HG03565 (cell line): ENCODE results near the gene TTYH1.
"Not testable (repeated sequence)": the region's sequence is repeated elsewhere in the genome, so short reads cannot be mapped to it uniquely, and the experiment has no call there.

Experiments used
- ATAC-seq: cut with Tn5 transposase; IDR thresholded peaks from one replicate; pipeline ENCODE4 v1.9.1; 2021; ENCODE audit warnings: mild to moderate bottlenecking, moderate library complexity; ENCODE audit not compliant: unreplicated experiment

Gene TTYH1

GRCh38 chr19:54458648-54459281, 43.5 kb downstream of the TTYH1 start:
- ATAC-seq = no peak

DNA sequence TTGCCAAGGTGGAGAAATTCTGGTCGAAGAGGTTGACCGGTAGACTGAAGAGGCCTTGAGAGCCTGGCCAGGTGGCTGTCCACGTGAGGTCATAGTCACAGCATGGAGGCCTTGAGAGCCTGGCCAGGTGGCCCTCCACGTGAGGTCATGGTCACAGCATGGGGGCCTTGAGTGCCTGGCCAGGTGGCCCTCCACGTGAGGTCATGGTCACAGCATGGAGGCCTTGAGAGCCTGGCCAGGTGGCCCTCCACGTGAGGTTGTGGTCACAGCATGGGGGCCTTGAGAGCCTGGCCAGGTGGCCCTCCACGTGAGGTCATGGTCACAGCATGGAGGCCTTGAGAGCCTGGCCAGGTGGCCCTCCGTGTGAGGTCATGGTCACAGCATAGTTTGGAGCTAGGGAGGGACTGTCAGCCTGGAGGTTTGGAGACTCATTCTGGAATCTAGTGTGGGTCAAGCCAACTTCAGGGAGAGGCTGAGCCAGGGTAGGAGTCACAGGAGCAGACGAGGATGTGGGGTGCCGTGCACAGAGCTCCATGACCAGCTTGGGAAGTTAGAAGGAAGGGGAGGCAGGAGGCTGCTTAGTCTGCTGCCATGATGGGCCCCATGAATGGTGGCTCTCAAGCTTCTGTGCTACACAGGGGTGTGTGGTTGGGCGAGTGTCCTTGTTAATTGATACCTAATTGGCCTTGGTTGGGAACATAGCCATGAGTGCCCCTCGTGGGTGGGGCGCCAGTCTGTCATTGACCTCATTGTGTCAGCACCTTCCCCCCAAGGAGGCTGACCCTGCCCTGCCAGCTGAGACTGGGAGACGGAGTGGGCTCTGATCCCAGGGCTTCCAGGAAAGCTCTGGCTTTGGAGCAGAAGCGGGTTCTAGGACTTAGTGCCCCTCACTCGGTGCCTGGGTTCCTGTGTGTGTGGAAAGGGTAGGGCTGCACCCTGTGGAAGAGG, 44.3 kb downstream of the TTYH1 start:
- ATAC-seq = no peak

- no peak for ATAC-seq
These were observed 45.2 kb downstream of the TTYH1 start for GRCh38 chr19:54460230-54461005.

DNA sequence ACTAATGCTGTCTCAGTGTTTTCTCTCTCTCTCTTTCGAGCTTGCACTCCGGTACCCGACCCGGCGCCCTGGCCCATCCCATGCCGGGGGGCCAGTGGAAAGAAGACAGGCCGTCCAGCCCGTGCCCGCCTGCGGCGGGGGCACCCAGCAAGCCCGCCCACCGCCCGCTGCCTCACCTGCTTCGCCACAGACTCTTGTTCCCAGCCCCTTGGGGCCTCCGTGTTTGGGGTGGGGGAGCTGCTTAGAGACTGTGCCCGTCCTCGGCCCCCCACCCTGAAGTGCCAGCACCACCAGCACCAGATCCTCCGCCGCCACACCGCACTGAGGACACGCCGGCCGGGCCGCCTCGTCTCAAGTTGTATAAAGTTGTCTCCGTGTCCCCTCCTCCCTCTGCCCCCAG, 45.9 kb downstream of the TTYH1 start:
- ATAC-seq = no peak

GRCh38 chr19:54461613-54462012, 46.3 kb downstream of the TTYH1 start:
- ATAC-seq = no peak

DNA sequence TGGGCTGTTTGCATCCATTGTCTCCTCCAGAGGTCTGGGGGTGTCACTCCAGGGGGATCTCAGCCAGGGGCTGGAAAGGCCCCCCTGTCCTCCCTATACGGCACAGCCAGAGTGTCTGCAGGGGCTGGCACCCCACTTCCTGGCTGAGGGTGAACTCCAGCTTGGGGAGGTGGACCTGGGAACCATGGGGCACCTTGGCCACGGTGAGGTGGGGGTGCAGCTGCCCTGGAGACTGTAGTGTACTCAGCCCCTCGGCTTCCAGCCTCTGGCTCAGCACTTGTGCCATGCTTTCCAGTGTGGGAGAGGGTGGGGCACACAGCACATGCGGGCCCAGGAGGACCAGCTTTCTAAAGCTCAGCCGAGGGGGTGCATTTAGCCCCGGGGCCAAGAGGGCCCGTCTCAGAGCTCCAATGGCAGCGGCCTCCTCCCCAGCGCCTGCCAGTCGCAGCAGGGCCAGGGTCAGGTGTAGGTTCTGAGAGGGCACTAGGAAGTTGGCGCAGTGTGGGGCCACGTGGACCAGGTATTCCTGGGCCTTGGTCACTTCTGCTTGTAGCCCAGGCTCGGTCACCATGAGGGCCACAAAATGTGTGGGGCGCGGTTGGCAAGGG, 46.9 kb downstream of the TTYH1 start:
- no peak for ATAC-seq

GRCh38 chr19:54462655-54463530, 47.6 kb downstream of the TTYH1 start:
- ATAC-seq = peak; percentile 14

DNA sequence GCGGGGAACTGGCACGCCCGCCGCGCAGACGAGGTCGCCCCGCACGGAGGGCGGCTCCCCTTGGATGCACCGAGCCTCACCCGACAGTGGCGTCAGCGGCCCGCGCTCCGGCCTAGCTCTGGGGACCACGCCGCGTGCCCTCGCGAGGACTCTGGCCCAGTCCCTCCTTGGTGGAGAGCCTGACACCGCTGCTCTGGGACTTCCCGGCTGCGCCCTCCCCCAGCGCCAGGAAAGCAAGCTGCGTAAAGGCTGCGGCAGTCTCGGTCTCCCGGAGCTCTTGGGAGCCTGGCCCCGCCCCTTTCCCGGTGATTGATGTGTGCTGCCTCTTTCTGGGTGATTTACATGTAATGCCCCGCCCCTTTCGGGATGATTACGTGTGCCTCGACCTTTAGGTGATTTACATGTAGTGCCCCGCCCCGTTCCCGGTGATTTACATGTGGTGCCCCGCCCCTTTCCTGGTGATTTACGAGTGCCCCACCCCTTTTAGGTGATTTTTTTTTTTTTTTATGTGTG, 48.3 kb downstream of the TTYH1 start, which contains the start of gene LENG9:
Gene LENG9 (minus strand): TSS at position 248 of the 513 bp plus-strand sequence. CDS start 252 bp downstream, outside the sequence.
- peak; percentile 52 for ATAC-seq

DNA sequence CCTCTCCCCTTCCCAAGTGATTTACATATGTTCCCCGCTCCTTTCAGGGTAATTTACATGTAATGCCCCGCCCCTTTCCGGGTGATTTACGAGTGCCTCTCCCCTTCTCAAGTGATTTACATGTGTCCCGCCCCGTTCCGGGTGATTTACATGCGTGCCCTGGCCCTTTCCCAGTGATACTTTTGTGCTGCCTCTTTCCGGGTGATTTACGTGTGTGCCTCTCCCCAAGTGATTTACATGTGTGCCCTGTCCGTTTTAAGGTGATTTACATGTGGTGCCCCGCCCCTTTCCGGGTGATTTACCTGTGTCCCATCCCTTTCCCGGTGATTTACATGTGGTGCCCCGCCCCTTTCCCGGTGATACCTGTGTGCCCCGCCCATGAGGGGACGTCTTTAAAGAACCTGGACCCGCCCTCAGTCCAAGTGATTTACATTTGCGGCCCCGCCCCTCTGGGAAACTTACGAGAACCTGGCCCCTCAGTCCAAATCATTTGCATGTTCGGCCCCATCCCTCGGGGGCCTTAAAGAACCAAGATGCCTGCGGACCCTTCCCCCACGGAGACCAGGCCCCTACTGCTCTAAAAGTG, 48.9 kb downstream of the TTYH1 start:
- ATAC-seq = peak; percentile 25

DNA sequence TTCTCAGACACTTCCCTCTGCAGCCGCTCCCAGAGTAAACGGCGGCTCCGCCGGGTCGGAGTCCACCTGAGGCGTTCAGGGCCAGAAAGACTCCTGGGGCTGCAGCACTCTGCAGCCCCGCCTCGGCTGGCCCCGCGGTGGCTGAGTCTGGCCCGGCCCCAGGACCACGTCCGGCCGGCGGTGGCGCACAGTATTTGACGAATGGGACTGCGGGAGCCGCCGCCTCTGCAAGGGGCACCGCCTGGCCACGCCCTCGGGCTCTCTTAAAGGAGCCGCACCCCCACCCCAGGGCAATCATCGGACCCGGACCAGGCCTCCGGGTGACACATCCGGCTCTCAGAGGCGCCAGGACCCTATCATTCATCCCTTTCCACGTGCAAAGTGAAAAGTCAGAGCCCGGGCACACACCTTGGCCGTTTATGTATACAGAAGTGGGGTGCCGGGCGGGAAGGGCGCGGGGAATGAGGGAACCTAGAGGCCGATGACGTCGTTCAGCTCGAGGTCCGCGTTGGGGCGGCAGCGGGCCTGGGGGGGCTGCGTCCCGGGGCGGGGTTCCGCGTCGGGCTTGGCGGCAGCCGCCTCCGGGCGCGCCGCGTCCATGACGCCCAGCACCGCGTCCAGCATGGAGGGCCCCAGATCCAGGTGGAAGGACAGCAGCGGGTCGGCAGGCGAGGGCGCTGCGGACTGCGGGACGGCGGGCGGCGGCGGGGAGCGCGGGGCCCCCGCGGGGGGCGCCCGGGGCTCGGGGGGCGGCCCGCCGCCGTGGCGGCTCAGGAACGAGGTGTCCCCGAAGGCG, 49.6 kb downstream of the TTYH1 start:
- peak; percentile 30 for ATAC-seq

DNA sequence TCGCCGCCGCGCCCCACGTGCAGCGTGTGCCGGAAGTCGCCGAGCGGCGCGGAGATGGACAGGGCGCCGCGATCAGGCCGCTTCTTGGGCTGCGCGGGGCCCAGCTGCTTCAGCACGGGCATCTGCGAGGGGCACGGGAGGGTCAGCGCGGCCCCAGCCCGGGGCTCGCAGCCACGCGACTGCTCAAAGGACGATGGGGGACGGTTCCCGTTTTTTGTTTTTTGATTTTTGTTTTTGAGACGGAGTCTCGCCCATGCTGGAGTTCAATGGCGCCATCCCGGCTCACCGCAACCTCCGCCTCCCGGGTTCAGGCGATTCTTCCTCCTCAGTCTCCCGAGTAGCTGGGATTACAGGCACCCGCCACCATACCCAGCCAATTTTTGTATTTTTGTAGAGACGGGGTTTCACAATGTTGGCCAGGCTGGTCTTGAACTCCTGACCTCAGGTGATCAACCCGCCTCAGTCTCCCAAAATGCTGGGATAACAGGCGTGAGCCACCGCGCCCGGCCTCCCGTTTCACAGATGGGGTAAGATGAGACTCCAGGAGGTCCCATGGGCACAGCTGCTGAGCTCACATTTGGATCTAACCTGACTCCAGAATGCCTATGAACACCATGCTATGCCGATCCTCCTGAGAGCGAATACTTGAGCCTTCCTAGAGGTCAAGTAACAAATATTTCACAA, 50.3 kb downstream of the TTYH1 start:
- ATAC-seq = no peak

DNA sequence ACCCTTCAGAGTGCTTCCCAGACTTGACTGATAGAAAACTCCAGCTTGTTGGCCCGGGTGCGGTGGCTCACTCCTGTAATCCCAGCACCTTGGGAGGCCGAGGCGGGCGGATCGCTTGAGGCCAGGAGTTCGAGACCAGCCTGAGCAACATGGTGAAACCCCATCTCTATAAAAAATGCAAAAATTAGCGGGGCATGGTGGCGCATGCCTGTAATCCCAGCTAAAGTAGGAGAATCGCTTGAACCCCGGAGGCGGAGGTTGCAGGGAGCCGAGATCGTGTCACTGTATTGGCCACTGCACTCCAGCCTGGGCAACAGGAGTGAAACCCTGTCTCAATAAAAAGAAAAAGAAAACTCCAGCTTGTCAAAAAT, 50.8 kb downstream of the TTYH1 start:
- not testable (repeated sequence) for ATAC-seq

DNA sequence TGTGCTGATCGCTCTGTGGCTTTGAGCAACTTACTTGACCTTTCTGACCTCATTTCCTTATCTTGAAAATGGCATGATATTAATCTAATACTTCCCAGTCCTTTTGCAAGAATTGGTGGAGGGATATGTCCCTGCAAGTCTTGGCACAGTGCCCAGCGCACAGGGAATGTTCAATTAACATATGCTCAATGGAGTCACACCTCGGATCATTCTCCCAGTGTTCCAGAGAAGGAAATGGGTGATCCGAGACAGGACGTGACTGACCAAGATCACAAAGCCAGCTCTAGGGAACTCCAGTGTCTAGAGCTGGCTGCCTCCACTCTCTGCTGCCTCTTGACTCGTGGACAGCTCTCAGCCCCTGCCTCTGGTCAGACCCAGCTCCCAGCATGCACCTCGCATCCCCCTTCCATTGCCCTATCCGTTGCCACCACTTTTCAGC, 54.3 kb downstream of the TTYH1 start:
- no peak for ATAC-seq

DNA sequence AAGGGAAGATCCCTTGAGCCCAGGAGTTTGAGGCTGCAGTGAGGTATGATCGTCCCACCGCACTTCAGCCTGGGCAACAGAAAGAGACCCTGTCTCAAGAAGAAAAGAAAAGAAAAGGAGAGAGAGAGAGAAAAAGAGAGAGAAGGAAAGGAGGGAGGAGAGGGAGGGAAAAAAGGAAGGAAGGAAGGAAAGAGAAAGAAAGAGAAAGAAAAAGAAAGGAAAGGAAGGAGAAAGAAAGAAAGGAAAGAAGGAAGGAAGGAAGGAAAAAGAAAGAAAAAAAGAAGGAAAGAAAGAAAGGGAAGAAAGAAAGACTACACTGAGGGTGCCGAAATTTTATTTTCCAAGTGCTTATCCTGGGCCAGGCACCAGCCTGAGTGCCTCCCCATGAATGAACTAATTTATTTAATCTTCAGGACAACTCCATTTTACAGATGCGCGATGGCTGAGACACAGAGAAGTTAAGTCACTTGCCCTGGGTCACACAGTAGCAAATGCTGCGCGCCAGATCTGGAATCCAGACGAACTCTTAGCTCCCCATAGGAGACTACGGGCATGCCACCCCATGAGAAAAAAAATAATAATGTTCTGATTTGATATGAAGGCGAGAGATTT, 55.1 kb downstream of the TTYH1 start:
- ATAC-seq = no peak

GRCh38 chr19:54470991-54471782, 55.9 kb downstream of the TTYH1 start:
- no peak for ATAC-seq

GRCh38 chr19:54473071-54473891, 58.0 kb downstream of the TTYH1 start, which contains the start of gene CDC42EP5:
CDC42EP5 (minus strand) TSS chr19:54473296; CDS start chr19:54465547, 7,749 bp downstream.
- no peak for ATAC-seq
